SW 1271 (cell line): Measurements from ENCODE around the gene LMNA.
"Not testable (repeated sequence)": the region's sequence is repeated elsewhere in the genome, so short reads cannot be mapped to it uniquely, and the experiment has no call there.

ENCODE experiments used
- DNase-seq, 2 experiments: peaks; one replicate each; lab custom pipeline; 2025; lab: John Stamatoyannopoulos, UW

LMNA gene

GRCh38 chr1:156114101-156114918 is at the start of gene LMNA:
LMNA (plus strand) TSS chr1:156114711; CDS start chr1:156114919, 208 bp downstream.
- peak; percentile 73 to 86 for DNase-seq

GRCh38 chr1:156065212-156065611 is 49.3 kb upstream of the LMNA start:
- DNase-seq: no peak

GRCh38 chr1:156065871-156066270 is 48.6 kb upstream of the LMNA start:
- no peak for DNase-seq

GRCh38 chr1:156067262-156067661 is 47.2 kb upstream of the LMNA start:
- no peak for DNase-seq

- no peak for DNase-seq
Measured at GRCh38 chr1:156069490-156070455, 44.7 kb upstream of the LMNA start.

- no peak for DNase-seq
Measured at GRCh38 chr1:156070548-156070947, 44.0 kb upstream of the LMNA start.

GRCh38 chr1:156071332-156071816 is 43.1 kb upstream of the LMNA start:
- not testable (repeated sequence) for DNase-seq

- no peak for DNase-seq
Measured at GRCh38 chr1:156072251-156072650, 42.3 kb upstream of the LMNA start.

- DNase-seq: no peak
Measured at GRCh38 chr1:156073110-156073687, 41.3 kb upstream of the LMNA start.

GRCh38 chr1:156073740-156074139 is 40.8 kb upstream of the LMNA start:
- no peak for DNase-seq

- DNase-seq: no peak
Measured at GRCh38 chr1:156074661-156075060, 39.9 kb upstream of the LMNA start.

- DNase-seq: no peak
Measured at GRCh38 chr1:156075162-156075561, 39.3 kb upstream of the LMNA start.

- no peak for DNase-seq
Measured at GRCh38 chr1:156075775-156076204, 38.7 kb upstream of the LMNA start.

GRCh38 chr1:156076609-156077429 is 37.7 kb upstream of the LMNA start:
- DNase-seq: no peak

GRCh38 chr1:156077430-156077760 is 37.1 kb upstream of the LMNA start:
- no peak for DNase-seq

GRCh38 chr1:156078728-156079127 is 35.8 kb upstream of the LMNA start:
- DNase-seq: no peak

GRCh38 chr1:156079762-156080161 is 34.7 kb upstream of the LMNA start:
- no peak for DNase-seq

- DNase-seq: no peak
Measured at GRCh38 chr1:156080241-156080862, 34.2 kb upstream of the LMNA start.

GRCh38 chr1:156080863-156081179 is 33.7 kb upstream of the LMNA start:
- DNase-seq: no peak

- DNase-seq: no peak
Measured at GRCh38 chr1:156081180-156081916, 33.2 kb upstream of the LMNA start.
